Hippocampal formation (tissue), 2 donors: Measurements from ENCODE around the gene KMT2A.
"Not testable (repeated sequence)": the region's sequence is repeated elsewhere in the genome, so short reads cannot be mapped to it uniquely, and the experiment has no call there.

Experiments used
- DNase-seq, 2 donors: peaks; one replicate each; lab custom pipeline; 2025; lab: John Stamatoyannopoulos, UW

KMT2A gene

DNA sequence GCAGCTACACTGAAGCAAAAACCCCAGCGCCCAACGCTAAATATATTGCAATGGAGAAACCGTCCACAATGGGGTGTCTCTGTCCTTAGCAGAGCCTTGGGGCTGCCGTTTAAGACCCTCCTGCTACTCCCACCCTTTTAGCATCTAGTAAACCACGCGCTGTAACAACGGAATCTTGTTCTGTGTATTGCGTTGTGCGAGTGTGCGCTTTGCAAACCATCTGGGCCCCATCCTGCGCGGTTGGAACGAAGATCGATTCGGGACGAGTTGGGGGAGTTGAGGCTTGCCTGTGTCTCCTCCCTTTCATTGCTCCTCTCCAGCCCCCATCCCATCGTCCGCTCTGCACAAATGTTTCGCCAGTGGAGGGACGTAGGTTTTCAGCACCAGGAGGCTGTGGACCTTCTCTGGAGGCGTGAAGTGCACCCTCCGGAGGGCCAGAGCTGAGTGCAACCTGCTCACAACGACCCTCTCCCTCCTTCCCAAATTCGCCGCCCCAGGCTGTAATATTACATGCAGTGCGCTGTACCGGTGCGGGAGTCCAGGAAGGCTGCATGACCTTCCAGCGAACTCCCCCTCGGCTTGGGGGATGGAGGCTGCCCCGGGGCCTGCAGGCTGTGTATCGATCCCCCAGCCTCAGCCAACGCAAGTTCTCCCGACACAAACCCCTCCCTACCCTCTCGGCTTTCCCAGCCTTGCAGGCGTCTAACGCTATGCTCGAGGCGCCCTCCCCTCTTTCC lies 1.6 kb upstream of the KMT2A start:
- DNase-seq, result no peak

DNA sequence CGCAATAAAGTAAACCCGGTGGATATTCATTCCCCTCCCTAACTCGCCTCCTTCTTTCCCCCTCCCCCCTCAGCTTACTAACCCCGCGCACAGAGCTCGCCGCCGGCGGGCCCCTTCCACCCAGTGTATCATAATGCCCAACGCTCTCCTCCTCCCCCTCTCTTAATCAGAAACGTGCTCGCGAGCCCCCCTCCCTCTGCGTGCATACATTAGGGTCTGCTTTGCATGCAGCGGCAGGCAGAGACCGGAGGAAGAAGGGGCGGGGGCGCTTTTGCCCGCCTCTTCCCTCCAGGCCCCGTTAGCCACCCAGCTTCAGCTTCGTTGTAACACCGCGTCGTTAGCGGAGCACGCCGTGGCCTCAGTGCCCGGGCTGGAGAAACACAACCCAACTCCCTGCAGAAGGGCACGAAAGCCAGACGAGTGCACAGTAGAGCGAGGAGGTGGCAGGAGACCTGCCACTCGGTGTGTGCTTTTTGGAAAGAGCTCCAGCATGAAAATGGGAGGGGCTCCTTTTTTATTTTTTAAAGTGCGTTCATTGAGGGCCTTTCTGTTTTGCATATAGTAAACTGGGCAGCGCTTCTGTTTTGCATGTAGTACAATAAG lies 901 bp upstream of the KMT2A start:
- DNase-seq, result peak in 1 of 2 donors; percentile 47

DNA sequence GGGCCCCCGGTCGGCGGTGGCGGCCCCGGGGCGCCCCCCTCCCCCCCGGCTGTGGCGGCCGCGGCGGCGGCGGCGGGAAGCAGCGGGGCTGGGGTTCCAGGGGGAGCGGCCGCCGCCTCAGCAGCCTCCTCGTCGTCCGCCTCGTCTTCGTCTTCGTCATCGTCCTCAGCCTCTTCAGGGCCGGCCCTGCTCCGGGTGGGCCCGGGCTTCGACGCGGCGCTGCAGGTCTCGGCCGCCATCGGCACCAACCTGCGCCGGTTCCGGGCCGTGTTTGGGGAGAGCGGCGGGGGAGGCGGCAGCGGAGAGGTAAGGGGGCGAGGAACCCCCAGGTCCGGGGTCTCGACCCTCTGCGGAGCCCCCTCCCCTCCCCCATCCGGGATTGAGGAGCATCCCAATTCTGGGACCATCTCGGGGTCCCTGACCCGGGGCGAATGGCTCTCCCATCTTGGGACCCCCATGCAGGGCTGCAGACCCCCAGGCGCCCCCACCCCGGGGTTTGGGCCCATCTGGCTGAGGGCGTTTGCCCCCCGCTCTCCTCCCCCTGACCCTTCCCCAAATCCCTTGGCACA lies 431 bp downstream of the KMT2A start:
- peak in 1 of 2 donors; percentile 54 for DNase-seq

DNA sequence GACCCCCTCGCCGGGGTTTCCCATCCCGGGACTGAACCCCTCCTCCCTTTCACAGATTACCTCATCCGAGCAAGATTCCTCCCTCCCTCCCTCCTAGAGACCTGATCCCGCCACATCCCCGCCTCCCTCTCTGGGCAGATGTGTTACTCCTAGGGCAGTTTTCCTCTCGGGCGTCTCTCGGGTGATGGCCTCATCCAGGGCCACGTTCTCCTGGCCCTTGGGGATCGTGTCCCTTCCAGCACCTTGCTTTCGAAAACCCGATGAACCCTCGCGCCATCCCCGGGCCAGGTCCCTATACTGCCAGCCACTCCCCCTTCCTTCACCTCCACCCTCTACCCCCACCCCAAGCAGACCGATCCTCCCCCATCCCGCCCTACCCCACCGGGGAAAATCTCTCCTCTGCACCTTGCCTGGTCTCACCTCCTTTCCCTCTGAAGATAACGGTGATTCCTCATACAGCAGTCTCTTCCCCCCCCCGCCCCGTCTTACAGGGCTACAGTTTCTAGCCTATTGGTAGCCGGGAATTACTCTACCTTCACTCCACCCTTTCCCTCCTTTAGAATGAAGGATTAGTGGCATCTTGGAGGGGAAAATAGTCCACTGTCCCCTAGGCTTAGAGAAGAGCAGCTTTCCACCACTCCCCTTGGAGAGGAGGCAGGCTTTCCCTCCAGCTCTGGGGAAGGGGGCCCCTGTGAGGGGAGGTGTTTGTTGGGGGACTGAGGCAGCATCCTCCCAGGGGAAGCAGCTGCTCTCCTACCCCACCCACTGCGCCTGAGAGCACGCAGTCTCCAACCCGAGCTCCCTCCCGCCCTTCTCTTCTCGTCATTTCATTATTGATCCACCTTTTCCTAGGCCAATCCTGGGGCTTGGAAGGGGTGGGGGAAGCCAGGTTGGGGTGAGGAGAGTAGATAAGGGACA lies 1.2 kb downstream of the KMT2A start:
- DNase-seq, result no peak

DNA sequence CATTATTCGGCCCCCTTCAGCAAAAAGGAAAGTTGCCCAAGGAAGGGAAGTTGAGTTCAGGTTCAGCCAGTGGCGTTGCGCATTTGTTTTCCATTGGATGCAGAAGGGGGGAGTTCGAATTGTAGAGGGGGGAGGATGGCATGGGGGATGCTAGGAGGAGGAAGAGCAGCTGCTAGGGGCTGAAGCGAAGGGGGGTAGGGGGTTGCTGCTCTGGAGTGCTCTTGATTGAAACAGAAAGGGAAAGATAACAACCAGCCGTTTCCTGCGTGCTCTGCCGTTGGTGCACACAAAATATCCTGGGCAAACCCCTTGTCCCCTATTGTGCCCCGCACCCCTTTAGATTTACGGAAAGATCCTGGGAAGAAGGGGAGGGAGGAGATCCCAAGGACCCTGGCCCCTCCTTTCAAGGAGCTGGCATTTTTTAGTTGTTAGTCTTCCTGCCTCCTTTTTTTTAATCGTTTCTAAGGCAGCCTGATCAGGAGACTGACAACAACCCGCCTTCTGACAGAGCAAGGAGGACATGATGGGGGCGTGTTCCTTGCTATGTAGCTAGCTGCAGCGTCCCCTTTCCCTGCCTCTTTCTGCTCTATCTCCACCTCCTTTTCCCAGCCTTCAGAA lies 2.1 kb downstream of the KMT2A start:
- peak in 1 of 2 donors; percentile 70 for DNase-seq

DNA sequence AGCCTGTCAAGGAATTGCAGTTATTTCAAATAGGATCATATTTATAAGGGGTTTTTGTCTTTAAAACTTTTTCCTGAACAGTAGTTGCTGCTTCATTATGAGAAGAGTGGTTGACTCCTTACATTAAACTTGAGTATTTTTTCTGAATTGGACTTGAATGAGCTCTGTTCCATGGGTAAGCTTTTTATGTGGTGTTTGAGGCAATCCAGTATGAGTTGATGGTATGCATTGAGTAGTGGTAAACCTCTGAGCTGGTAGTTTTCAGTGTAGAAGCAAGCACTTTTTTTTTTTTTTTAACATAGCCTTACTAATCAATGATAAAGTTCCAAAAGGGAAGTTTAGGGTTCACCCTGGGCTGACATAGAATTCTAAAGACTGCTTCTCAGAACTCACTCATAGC lies 3.4 kb downstream of the KMT2A start:
- no peak for DNase-seq

DNA sequence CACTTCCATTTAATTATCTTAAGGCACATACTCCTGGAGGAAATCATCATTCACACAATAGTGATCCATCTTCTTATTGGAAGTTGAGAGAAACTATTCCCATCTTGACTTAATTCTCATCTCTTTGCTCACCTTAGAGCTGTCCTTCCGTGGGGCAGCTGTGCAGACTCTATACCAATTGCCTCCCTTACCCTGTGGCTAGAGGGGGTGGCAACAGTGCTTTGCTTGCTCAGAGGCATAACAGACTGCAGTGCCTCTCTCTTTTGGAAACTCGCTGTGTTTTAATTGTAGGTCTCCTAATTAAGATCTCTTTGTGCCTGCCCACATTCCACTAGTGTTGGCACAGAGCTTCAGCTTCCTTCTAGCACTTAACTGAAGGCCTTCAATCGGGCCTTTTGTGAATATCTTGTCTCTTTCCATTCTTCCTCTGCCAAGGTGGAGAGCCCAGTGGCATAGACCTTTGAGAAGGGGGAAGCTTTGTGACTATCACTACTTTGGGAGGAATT lies 5.5 kb downstream of the KMT2A start:
- peak in 1 of 2 donors; percentile 20 for DNase-seq

DNA sequence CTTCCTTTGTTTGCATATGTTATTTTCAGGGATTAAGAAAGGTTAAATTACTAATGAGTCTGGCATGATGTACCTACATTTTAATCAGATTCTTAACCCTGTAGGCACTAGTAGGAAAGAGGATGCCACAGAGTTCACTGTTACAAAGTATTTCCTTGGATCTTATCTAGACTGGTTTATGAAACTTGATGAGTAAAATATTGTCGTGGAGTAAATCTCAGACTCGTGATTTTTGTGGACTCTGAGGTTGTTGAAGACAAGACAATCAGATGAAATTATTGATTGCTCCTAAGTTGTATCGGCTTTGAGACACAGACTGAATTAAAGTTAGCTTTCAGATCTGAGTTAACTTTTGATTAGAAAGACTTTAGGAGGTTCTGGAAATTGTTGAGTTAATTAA lies 6.0 kb downstream of the KMT2A start:
- no peak for DNase-seq

DNA sequence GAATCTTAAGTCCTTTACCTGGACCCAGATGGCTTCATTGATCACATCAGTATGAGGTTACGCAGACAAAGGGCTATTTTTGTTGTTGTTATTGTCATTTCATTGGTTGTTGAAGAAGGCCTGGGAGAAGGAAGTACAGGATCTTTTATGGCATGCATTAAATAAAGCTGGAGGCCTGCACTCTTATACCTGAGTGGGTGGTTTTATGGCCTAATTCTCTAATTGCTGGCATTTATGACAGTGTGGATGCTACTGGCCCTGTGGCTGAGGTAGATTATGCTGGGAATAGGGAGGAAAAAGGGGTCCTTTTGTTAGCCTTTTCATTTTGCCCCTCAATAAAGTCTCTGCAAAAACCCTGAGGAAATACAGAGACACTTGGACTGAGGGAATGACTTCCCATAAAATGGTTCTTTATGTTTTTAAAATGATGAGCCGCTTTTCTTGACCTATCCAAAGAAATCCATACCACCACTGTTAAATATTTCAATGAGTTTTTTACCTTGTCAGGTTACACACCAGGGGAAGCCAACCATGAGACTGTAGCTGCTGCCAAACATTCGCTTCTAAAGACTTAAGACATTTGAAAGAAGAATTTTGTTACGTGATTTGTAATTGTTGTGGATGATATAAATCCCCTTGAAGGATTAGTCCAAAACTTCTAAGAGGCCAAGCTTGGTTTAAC lies 6.8 kb downstream of the KMT2A start:
- DNase-seq, result no peak

DNA sequence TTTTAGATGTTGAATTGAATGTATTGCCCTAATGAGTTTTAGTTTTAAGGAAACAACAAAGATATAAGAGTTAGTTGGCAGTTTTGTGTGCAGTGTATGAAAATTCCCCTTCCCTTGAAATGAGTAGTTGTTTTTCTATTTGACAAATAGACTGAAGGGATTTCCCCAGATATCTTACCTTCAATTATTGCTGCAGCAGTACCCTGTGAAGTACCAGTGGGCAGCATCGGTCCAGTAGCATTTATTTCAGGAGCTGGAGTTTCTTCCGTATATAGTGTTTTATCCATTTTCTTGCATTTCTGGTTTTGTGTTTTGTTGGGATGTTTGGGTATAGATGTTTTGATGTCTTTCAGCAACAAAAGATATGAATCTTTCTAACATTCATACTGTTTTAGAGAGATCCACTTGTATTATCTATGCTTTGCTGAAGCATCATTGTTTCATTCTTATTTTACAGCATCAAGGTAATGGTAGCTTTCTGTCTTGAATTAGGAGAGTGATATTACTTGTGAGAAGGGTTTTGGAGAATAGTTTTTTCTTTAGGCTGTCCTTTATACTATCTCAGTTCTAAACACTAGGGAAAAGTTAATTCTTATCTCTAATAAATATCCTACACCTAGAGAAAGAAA lies 7.4 kb downstream of the KMT2A start:
- no peak for DNase-seq

DNA sequence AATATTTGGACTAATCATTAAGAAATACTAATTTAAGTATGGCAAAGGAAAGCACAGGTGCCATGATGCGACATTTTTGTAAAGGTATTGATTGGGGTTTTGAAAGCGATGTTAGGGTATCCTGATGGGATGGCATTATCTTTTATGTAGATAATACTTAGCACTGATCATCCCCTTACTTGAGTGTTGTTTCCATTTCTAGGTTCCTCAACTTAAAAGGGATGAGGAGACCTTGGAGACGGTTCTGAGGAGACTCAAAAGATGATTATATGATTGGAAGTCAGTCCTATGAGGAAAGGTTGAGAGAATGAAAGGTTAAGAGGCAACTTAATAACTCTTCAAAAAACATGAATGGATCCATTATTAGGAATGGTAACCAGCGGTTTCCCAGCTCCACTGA lies 11.1 kb downstream of the KMT2A start:
- no peak for DNase-seq

DNA sequence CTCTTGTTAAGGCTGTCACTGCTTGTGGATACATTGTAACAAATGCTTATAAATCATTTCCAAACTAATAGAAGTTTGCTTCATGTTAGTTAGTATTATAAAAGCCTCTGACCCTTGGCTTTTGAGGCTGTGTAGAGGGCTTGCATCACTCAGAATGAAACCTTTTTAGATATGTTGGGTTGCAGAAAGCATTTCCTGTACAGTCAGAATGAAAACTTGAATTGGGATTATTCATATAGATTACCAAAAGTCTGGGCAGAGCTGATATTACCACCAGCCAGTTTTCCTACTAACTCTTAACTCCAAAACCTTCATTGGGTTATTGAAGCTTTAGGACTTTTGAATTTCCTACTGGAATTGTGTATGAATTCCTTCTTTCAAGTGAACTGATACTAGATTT lies 12.0 kb downstream of the KMT2A start:
- DNase-seq, result no peak

DNA sequence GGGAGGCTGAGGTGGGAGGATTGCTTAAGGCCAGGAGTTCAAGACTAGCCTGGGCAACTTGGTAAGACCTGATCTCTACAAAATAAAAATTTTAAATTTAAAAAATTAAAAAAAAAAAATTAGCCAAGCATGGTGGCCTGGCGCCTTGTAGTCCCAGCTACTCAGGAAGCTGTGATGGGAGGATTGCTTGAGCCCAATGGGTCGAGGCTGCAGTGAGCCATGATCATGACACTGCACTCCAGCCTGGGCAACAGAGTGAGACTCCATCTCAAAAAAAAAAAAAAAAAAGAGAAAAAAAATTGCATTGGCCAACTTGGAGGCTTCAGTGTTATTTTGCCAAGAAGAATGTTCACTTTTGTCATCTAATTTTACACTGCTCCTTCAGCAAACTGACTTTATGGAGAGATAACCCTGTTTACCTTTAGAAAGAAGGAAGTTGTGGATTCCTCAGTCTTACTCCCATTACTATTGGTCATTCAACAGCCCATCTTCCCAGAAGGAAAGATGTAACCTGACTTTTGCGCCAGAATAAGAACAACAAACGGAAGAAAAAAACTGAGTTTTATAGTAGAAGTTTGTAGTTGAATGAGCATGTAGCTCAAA lies 13.1 kb downstream of the KMT2A start:
- DNase-seq, result no peak

DNA sequence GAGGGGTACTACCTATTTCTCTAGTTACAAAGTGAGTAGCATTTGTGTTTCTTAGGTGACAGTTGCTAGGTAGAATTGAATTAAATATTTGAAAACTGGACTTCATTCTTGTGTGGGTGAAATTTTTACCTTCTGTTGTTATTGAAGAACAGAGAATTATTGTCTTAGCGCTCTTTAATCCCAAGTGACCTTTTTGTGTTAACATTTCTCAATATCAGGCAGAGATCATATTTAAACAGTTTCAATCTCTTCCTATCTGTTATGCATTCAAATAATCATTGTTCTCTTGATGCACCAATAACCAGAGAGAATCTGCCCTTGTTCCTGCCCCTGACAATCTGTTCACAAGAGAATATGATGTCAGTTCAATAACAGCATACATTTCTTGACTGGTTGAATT lies 14.2 kb downstream of the KMT2A start:
- DNase-seq, result no peak

DNA sequence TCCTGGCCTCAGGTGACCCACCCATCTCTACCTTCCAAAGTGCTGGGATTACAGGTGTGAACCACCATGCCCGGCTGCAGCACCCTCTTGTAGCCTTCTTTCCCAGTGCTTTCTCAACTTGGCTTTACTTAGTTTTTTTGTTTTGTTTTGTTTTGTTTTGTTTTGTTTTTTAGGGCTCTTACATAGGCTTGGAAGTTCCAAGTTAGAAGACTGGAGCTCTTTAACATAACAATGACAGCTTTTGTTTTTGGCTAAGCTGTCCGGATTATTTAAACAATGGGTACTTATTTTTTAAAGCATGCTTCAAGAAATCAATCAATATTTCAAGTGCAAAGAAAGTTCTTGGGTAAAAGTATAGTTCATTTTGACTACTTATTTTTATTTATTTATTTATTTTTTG lies 25.9 kb downstream of the KMT2A start:
- no peak for DNase-seq

DNA sequence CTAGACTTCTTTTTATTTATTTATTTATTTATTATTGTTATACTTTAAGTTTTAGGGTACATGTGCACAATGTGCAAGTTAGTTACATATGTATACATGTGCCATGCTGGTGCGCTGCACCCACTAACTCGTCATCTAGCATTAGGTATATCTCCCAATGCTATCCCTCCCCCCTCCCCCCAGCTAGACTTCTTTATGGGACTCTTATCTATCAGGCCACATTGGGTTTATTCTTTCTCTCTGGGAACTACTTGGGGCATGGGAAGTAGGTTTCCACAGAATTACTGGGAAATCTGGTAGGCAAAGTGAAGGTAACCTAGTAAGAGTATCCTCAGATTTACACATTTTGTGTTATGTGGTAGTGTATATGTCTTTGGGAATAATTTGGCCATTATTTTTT lies 32.7 kb downstream of the KMT2A start:
- not testable (repeated sequence) for DNase-seq

DNA sequence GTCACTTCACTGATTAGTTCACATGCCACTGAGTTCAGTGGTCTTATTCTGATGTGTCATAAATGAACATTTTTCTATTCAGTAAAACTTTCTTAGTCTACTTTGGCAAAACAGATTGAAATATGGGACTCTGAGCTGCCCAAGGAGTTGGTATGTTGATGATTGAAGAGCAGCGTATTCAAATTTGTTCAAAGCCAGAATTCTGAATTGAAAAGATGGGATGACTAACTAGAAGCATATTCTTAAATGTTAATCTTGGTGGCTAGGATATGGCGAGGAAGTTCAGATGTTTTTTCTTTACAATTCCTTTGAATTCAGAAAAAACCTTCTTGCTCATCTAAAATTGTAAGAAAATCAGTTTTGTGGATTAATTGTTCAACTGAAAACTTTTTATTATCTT lies 34.7 kb downstream of the KMT2A start:
- no peak for DNase-seq

DNA sequence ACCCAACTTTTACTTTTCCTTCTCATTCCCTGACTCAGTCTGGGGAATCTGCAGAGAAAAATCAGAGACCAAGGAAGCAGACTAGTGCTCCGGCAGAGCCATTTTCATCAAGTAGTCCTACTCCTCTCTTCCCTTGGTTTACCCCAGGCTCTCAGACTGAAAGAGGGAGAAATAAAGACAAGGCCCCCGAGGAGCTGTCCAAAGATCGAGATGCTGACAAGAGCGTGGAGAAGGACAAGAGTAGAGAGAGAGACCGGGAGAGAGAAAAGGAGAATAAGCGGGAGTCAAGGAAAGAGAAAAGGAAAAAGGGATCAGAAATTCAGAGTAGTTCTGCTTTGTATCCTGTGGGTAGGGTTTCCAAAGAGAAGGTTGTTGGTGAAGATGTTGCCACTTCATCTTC lies 37.2 kb downstream of the KMT2A start:
- no peak for DNase-seq

DNA sequence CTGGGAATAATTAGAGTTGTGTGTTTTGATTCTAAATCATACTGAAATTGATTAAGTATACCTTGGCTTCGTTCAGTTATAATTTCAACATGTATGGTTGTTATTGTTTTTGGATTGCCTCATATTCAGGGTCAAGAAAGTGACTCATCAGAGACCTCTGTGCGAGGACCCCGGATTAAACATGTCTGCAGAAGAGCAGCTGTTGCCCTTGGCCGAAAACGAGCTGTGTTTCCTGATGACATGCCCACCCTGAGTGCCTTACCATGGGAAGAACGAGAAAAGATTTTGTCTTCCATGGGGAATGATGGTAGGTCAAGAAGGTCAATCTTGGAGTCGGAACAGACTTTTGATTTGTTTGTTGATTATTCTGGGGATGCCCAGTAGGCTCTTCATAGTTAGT lies 40.4 kb downstream of the KMT2A start:
- no peak for DNase-seq

DNA sequence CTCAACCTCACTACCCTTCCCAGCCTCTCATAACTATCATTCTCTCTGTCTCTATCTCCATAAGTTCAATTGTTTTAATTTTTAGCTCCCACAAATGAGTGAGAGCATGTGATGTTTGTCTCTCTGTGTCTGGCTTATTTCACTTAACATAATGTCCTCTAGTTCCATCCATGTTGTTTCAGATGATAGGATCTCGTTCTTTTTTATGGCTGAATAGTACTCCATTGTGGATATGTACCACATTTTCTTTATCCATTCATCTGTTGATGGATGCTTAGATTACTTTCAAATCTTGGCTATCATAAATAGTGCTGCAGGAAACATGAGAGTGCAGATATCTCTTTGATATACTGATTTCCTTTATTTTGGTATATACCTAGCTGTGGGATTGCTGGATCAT lies 44.9 kb downstream of the KMT2A start:
- DNase-seq, result not testable (repeated sequence)
